Measurements from ENCODE around the gene PER1.

Gene PER1

GRCh38 chr17:8151120-8151640 is 1.0 kb downstream of the PER1 start:
- DNase-seq: peak; percentile 69

- DNase-seq: no peak
Measured at GRCh38 chr17:8150194-8151119, 1.7 kb downstream of the PER1 start.

GRCh38 chr17:8149419-8150193 is 2.6 kb downstream of the PER1 start:
- DNase-seq: no peak

GRCh38 chr17:8148560-8148959 is 3.6 kb downstream of the PER1 start:
- no peak for DNase-seq

- DNase-seq: no peak
Measured at GRCh38 chr17:8147805-8148404, 4.3 kb downstream of the PER1 start.

- DNase-seq: no peak
Measured at GRCh38 chr17:8147141-8147804, 4.9 kb downstream of the PER1 start.

- DNase-seq: no peak
Measured at GRCh38 chr17:8146381-8147140, 5.6 kb downstream of the PER1 start.

- DNase-seq: no peak
Measured at GRCh38 chr17:8145811-8146210, 6.4 kb downstream of the PER1 start.

GRCh38 chr17:8144401-8145231 is 7.6 kb downstream of the PER1 start:
- DNase-seq: no peak

- no peak for DNase-seq
Measured at GRCh38 chr17:8143581-8144400, 8.4 kb downstream of the PER1 start.

GRCh38 chr17:8142887-8143580 is 9.2 kb downstream of the PER1 start:
- no peak for DNase-seq

- no peak for DNase-seq
Measured at GRCh38 chr17:8142158-8142886, 9.9 kb downstream of the PER1 start.

- no peak for DNase-seq
Measured at GRCh38 chr17:8141741-8142140, 10.5 kb downstream of the PER1 start.

- no peak for DNase-seq
Measured at GRCh38 chr17:8141045-8141444, 11.2 kb downstream of the PER1 start.

- DNase-seq: no peak
Measured at GRCh38 chr17:8140065-8141029, 11.9 kb downstream of the PER1 start.

GRCh38 chr17:8138672-8139371 is 13.4 kb downstream of the PER1 start:
- peak; percentile 97 for DNase-seq

GRCh38 chr17:8138374-8138671 is 13.9 kb downstream of the PER1 start:
- no peak for DNase-seq
